Pancreas (tissue), 10 donors: ENCODE data around the gene FILIP1. TPM values are rescaled to one million over a fixed set of nuclear protein-coding genes. Genes with fewer than 3 reads are reported as not detected.

ENCODE experiments used
- ATAC-seq, 4 donors: fragments of 200-7000 bp; cut with Tn5 transposase; one replicate each; pipeline versions ENCODE4 v1.8.0 to v1.9.1; 2020; ENCODE audit warnings: mild to moderate bottlenecking in 4 of 4, moderate library complexity in 4 of 4
- DNase-seq, 6 donors: peaks; one replicate each; pipeline ENCODE4 v3.0.0-alpha.2; 2020
- FAIRE-seq: peaks from 2 replicates; lab custom pipeline; 2012; peaks lifted over from hg19 to GRCh38; lab: Jason Lieb, UNC
- H3K27ac ChIP-seq, 4 donors: fragments of 200-600 bp; sonication (generic); 1 replicate in 3 of 4; 2 replicates in 1 of 4; pipeline versions ENCODE4 v1.5.0 to v1.8.0; 2020
- H3K27me3 ChIP-seq, 4 donors: fragments of 200-600 bp; one replicate each; pipeline ENCODE4 v1.8.0; 2021
- H3K36me3 ChIP-seq, 3 donors: fragments of 200-600 bp; sonication (generic) in 1 of 3; one replicate each; pipeline versions ENCODE4 v1.5.0 to v1.8.0; 2020 to 2021
- H3K4me1 ChIP-seq, 3 donors: fragments of 200-600 bp; one replicate each; pipeline ENCODE4 v1.8.0; 2021
- H3K4me3 ChIP-seq, 4 donors: fragments of 200-600 bp; sonication (generic) in 2 of 4; one replicate each; pipeline versions ENCODE4 v1.5.0 to v1.8.0; 2020 to 2021
- H3K9me3 ChIP-seq, 4 donors: fragments of 200-600 bp; one replicate each; pipeline ENCODE4 v1.8.0; 2021
- WGBS, 2 donors: extraction: QIAGEN DNeasy Blood & Tissue Kit; methylation state at CpG; one replicate each; pipeline ENCODE4 v1.1.7; 2013; 5-methylcytosine and 5-hydroxymethylcytosine counted together
- intact Hi-C, 3 donors: fragments of 100-400 bp; cut with DNase I; formaldehyde crosslinking; loops; one replicate each; pipeline versions ENCODE4 v1.11.1 to v1.14.2; 2022
- polyA plus RNA-seq, 2 donors: library from polyadenylated mRNA; stranded (reverse); fragments of 200-250 nt; gene quantifications; one replicate each; pipeline ENCODE4 v1.2.3, GENCODE V29; 2013
- total RNA-seq, 6 donors: library from RNA; stranded (reverse); fragmentation: NEBNext Ultra II Directional in 4 of 6; extraction: Animal tissue kit (Norgen Biotek cat#: 25700) in 4 of 6; gene quantifications; one replicate each; pipeline versions ENCODE4 v1.2.1 to v1.2.4, GENCODE V29; 2021 to 2023
- TF ChIP-seq, protein P1 (sequence below), 4 donors: fragments of 200-600 bp; sonication (generic) in 3 of 4; IDR thresholded peaks; one replicate each; pipeline versions ENCODE4 v1.5.0 to v1.8.0; 2021; ENCODE audit warnings: antibody characterized with exemption in 4 of 4
- donor health status: healthy with polysubstance abuse.
- donor health status: DM: no; HTN: no; CAD: no; lungs with moderate emphysema.
- donor health status: DM: no; HTN: no; CAD: no.
- donor health status: control.
- donor health status: control.
- donor health status: Bipolar disorder and iron deficiency.
- donor health status: DM: yes; HTN: yes; CAD: no.
- donor health status: DM: no; HTN: no; CAD: no.
- donor health status: DM: no; HTN: no; CAD: no.
- donor health status: DM: yes; HTN: yes; CAD: no.

The FILIP1 gene
- total and polyA plus RNA-seq, 8 donors: 0.33 to 3.6 (median 1.5) TPM

DNA sequence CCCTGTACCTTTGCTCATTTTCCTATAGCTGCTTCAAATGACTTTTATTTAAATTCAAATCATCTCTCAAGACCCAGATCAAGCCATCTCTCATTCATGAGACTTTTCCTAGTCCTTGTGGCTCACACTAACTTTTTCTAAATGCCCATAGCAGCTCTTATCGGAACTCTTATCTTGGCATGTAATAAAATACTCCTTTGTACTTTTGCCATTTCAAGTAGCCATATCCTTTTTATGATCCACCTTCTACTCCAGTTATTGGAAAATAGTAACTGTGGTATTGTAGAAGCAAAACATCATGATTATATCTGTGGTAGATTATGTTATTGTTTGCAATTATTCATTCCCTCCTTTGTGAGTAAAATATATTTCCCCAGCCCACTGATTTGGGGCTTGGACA is 37.6 kb upstream of the FILIP1 start:
- Histone ChIP-seq H3K4me3 (no peak overlapping the region), H3K36me3 (no peaks in the 10 kb centered on the region), H3K4me1 (no peaks in the 10 kb centered on the region), H3K9me3 (no peaks in the 10 kb centered on the region), H3K27me3 (no peaks in the 10 kb centered on the region), H3K27ac (no peak overlapping the region)
- intact Hi-C loops: loop anchor here in 1 of 3 donors (10.0 kb wide), 1 partner anchor 266 kb away; no protein-coding TSS in a partner anchor
- 14 to 35% methylated on average over 1 of the region's 1 CpG for WGBS, 2 donors
- DNase-seq: no peak
- TF ChIP-seq, protein P1, sequence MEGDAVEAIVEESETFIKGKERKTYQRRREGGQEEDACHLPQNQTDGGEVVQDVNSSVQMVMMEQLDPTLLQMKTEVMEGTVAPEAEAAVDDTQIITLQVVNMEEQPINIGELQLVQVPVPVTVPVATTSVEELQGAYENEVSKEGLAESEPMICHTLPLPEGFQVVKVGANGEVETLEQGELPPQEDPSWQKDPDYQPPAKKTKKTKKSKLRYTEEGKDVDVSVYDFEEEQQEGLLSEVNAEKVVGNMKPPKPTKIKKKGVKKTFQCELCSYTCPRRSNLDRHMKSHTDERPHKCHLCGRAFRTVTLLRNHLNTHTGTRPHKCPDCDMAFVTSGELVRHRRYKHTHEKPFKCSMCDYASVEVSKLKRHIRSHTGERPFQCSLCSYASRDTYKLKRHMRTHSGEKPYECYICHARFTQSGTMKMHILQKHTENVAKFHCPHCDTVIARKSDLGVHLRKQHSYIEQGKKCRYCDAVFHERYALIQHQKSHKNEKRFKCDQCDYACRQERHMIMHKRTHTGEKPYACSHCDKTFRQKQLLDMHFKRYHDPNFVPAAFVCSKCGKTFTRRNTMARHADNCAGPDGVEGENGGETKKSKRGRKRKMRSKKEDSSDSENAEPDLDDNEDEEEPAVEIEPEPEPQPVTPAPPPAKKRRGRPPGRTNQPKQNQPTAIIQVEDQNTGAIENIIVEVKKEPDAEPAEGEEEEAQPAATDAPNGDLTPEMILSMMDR (IDR thresholded peaks at IDR 0.05): no peak
- no peak for ATAC-seq
- FAIRE-seq: no peak

- no peak overlapping the region for H3K27ac ChIP-seq
- H3K4me3 ChIP-seq: no peak overlapping the region
- no peaks in the 10 kb centered on the region for H3K9me3 ChIP-seq
- ATAC-seq (no peak), DNase-seq (no peak), FAIRE-seq (no peak)
- TF ChIP-seq, protein P1 (IDR thresholded peaks at IDR 0.05): no peak
- H3K4me1 ChIP-seq: no peaks in the 10 kb centered on the region
- intact Hi-C loops: loop anchor here in 1 of 3 donors (10.0 kb wide), 1 partner anchor 266 kb away; no protein-coding TSS in a partner anchor
- H3K27me3 ChIP-seq: no peaks in the 10 kb centered on the region
- 84 to 89% methylated on average over 4 of the region's 4 CpGs for WGBS, 2 donors
- no peaks in the 10 kb centered on the region for H3K36me3 ChIP-seq
These were observed 37.1 kb upstream of the FILIP1 start for GRCh38 chr6:75530696-75531095.

DNA sequence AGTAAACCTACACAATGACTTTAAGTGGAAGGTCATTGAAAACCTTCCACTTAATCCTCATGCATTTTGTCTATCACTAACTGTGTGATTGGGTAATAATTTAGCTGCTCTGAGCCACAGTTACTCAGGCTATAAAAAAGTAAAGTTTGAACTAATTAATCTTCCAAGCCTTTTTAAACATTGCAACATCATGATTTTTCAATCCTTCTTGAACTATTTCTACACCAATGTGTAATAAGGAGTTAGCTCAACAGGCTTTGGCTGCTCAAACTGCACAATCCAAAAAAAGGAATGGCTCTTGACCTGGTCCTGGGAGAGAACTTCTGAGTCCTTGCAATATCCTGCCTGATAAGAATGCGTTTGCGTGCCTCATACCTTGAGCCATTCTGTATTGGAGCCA is 34.8 kb upstream of the FILIP1 start:
- Histone ChIP-seq H3K9me3 (no peaks in the 10 kb centered on the region), H3K4me3 (no peak overlapping the region), H3K36me3 (no peaks in the 10 kb centered on the region), H3K27me3 (no peaks in the 10 kb centered on the region), H3K4me1 (peaks cover 0 to 6% (median 0%) of the 10 kb centered on the region in 3 donors), H3K27ac (no peak overlapping the region)
- 44 to 45% methylated on average over 2 of the region's 2 CpGs for WGBS, 2 donors
- FAIRE-seq (no peak), ATAC-seq (peak in 2 of 4 donors; percentile 18 to 49), DNase-seq (no peak)
- TF ChIP-seq, protein P1 (IDR thresholded peaks at IDR 0.05): no peak
- intact Hi-C loops: loop anchor here in 2 of 3 donors (10.0 kb wide), 2 partner anchors 164 to 224 kb away; no protein-coding TSS in a partner anchor

DNA sequence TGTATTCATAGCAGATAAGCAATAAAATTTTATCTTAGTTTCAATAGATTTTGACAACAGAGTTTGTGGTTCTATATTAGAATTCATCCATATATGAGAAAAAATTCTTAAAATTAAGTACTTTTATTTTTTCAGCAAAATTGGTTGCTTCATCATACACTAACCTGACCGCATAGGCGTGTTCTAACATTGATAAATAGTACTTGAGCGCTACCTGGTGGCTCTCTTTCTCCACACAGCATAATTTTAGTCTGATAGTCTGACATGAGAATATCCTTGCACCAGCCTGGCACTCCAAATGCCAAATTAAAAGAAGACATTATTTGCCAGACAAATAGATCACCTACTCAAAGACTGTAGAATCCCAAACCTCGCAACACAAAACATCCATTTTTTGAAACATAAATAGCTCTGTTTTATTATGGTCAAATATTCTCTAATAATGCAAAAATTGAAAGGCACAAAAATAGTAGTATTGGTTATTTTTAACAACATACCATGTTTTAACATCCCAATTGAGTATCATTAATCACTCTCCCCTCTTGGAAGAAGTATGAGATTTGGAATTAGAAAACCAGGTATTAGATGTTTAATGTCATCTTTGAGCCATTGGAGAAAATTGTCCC is 33.0 kb upstream of the FILIP1 start:
- TF ChIP-seq, protein P1 (IDR thresholded peaks at IDR 0.05): peak in 3 of 4 donors; percentile 42 to 54 (median 49)
- ATAC-seq: peak; percentile 89 to 97 (median 94)
- H3K4me3 ChIP-seq: no peak overlapping the region
- DNase-seq: peak in 3 of 6 donors; percentile 23 to 77 (median 46)
- 4 to 7% methylated on average over 4 of the region's 4 CpGs for WGBS, 2 donors
- FAIRE-seq: peak; percentile 93
- H3K9me3 ChIP-seq: no peaks in the 10 kb centered on the region
- H3K27ac ChIP-seq: no peak overlapping the region
- no peaks in the 10 kb centered on the region for H3K27me3 ChIP-seq
- intact Hi-C loops: loop anchor here in 2 of 3 donors (10.0 kb wide), 2 partner anchors 162 to 222 kb away; no protein-coding TSS in a partner anchor
- H3K4me1 ChIP-seq: peaks cover 0 to 6% (median 0%) of the 10 kb centered on the region in 3 donors
- no peaks in the 10 kb centered on the region for H3K36me3 ChIP-seq

- Histone ChIP-seq H3K27ac (no peak overlapping the region), H3K36me3 (no peaks in the 10 kb centered on the region), H3K9me3 (no peaks in the 10 kb centered on the region), H3K27me3 (no peaks in the 10 kb centered on the region), H3K4me1 (peaks cover 0 to 6% (median 0%) of the 10 kb centered on the region in 3 donors), H3K4me3 (no peak overlapping the region)
- ATAC-seq (no peak), DNase-seq (no peak), FAIRE-seq (no peak)
- TF ChIP-seq, protein P1 (IDR thresholded peaks at IDR 0.05): no peak
- intact Hi-C loops: loop anchor here in 2 of 3 donors (10.0 kb wide), 2 partner anchors 161 to 221 kb away; no protein-coding TSS in a partner anchor
- WGBS, 2 donors: 75 to 76% methylated on average over 3 of the region's 3 CpGs
These were observed 32.1 kb upstream of the FILIP1 start for GRCh38 chr6:75525682-75526081.
